Measurements from ENCODE around the gene PIH1D1.

The PIH1D1 gene

GRCh38 chr19:49455773-49456172 is 4.2 kb upstream of the PIH1D1 start:
- DNase-seq (ENCODE audit: extremely low read depth, low read depth): no peak
- TF ChIP-seq CTCF (IDR thresholded peaks at IDR 0.05; ENCODE audit: low read depth, low read length, missing control alignments): no peak
- H3K4me3 ChIP-seq (replicated peaks; ENCODE audit: low read depth, low read length): no peak overlapping the region

GRCh38 chr19:49453757-49454240 is 2.2 kb upstream of the PIH1D1 start:
- DNase-seq (ENCODE audit: extremely low read depth, low read depth): no peak
- peak overlapping the region; percentile 62 for H3K4me3 ChIP-seq (replicated peaks; ENCODE audit: low read depth, low read length)
- no peak for TF ChIP-seq CTCF (IDR thresholded peaks at IDR 0.05; ENCODE audit: low read depth, low read length, missing control alignments)

DNA sequence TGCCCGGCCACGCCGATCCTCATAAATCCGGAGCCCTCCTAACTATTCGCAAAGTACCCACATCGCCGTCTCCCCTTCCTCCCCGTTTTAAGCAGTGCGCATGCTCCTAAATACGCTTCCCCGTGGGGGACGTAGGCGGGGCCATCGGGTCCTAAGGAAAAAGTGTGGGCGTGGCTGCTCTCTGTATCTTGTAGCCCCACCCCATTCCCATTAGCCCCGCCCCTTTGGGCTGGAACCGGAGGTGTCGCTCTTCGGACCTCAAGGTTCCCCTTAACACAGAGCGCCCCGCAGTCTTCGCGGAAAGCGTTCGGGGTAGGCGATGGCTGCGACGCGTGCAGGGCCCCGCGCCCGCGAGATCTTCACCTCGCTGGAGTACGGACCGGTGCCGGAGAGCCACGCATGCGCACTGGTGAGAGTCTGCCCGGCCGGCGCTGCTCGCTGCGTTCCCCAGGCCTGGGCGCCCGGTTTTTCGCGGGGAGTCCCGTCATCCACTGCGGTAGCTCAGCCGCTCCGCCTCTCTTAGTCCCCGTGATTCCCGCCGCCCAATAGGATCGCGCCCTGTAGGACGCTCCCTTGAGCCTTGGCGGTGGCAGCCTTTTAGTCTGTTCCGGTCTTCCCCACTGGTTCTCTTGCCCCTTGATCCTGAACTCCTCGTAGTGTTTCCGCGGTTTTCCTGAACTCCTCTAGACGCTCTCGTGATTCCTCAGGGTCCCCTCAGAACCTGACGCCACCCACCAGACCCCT is 1.6 kb upstream of the PIH1D1 start, which contains the start of gene ALDH16A1:
Gene ALDH16A1 (plus strand): TSS at position 213 of the 744 bp plus-strand sequence. CDS start 107 bp downstream, at position 320.
- peak; percentile 93 for DNase-seq (ENCODE audit: extremely low read depth, low read depth)
- TF ChIP-seq CTCF (IDR thresholded peaks at IDR 0.05; ENCODE audit: low read depth, low read length, missing control alignments): no peak
- peak within 1 kb of the TSS; percentile 62 for H3K4me3 ChIP-seq (replicated peaks; ENCODE audit: low read depth, low read length)

GRCh38 chr19:49450405-49450804 is 1.2 kb downstream of the PIH1D1 start:
- no peak for TF ChIP-seq CTCF (IDR thresholded peaks at IDR 0.05; ENCODE audit: low read depth, low read length, missing control alignments)
- DNase-seq (ENCODE audit: extremely low read depth, low read depth): no peak
- H3K4me3 ChIP-seq (replicated peaks; ENCODE audit: low read depth, low read length): peak overlapping the region; percentile 95

- no peak overlapping the region for H3K4me3 ChIP-seq (replicated peaks; ENCODE audit: low read depth, low read length)
- DNase-seq (ENCODE audit: extremely low read depth, low read depth): no peak
- no peak for TF ChIP-seq CTCF (IDR thresholded peaks at IDR 0.05; ENCODE audit: low read depth, low read length, missing control alignments)
Measured at GRCh38 chr19:49448432-49448786, 3.2 kb downstream of the PIH1D1 start.

- H3K4me3 ChIP-seq (replicated peaks; ENCODE audit: low read depth, low read length): no peak overlapping the region
- DNase-seq (ENCODE audit: extremely low read depth, low read depth): no peak
- TF ChIP-seq CTCF (IDR thresholded peaks at IDR 0.05; ENCODE audit: low read depth, low read length, missing control alignments): no peak
Measured at GRCh38 chr19:49447485-49448431, 3.9 kb downstream of the PIH1D1 start.

Measured in HFF-Myc (cell line).